H4 (cell line): ENCODE data around the gene KIF1A. TPM values are rescaled to one million over a fixed set of nuclear protein-coding genes. Genes with fewer than 3 reads are reported as not detected.

ENCODE experiments used
- DNase-seq: peaks from one replicate; pipeline ENCODE4 v3.0.0-alpha.2; 2015; ENCODE audit warnings: low spot score
- total RNA-seq: library from RNA; depleted of rRNA; stranded (reverse); fragments of >200 nt; shearing (Covaris generic); gene quantifications from 2 replicates; pipeline ENCODE4 v1.2.3, GENCODE V29; 2014

Gene KIF1A
- total RNA-seq, 1 experiment from 2014 or later = 1.4 TPM

- peak; percentile 1 for DNase-seq
Measured at GRCh38 chr2:240820607-240821428, 799 bp upstream of the KIF1A start.

DNA sequence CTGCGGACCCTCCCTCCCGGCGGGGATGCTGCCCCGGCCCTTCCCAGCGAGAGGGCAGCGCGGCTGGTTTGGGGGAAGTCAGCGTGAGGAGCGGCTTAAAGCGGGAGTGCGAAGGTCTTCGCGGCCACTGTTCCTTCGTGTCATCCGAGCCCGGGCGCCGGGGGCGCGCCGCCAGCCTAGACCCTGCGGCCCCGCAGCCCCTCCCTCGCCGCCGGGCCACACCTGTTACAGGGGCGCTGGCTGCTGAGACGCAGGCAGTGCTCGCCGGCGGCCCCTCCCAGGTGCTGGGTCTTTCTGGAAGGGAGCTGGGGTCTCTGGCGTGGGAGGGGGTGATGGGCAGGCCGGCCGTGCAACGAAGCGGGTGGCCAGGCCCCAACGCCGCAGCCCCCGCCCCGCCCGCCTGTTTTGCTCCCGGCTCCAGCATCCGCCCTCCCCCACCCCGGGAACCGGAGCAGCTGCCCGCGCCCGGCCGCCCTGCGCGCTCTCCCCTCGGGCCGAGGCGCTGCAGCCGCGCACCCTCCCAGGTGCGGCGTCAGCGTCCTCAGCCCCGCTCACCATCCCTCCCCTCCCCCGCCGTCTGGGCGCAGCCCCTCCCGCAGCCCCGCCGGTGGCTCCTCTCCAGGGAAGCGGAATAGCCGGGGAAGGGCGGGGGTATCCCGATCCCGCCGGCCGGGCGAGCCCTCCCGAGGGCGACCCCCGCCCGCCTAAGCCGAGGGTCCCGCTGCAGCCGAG, 727 bp downstream of the KIF1A start:
- no peak for DNase-seq

DNA sequence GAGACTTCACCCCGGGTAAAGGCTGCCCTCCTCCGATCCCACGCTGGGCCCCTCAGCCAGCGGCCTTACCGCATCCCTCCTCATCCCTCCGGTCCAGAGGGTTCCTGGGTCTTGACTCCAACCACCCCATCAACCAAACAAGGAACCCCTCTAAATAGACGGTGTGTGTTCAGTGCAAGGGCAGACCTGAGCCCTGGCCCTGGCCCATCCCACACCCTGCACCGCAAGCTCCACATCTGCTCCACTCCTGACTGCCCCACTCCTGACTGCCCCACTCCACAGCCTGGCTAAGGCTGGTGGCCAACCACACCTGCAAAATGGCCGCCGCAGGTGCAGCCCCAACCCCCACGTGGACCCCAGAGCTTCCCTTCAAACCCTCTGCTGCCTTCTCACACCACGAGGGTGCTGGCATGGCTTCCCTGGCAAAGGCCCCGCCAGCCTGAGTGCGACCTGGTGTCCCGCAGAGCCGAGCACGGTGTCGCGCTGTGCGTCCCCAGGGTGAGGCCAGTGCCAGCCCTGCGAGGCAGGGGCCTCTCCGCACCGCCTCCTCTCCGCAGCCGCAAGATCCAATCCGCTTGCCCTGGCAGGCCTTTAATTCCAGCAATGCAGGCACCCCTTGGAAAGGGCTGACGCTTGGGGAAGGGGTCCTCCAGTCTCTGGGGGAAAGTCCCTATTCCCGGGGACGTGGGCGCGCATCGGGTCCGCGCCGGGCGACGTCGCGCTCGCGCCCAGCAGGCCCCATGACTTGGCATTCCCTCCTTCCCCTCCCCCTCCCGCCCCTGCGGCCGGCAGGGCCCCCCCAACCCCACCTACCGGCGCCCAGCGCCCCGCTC, 1.5 kb downstream of the KIF1A start:
- DNase-seq = peak; percentile 2

DNA sequence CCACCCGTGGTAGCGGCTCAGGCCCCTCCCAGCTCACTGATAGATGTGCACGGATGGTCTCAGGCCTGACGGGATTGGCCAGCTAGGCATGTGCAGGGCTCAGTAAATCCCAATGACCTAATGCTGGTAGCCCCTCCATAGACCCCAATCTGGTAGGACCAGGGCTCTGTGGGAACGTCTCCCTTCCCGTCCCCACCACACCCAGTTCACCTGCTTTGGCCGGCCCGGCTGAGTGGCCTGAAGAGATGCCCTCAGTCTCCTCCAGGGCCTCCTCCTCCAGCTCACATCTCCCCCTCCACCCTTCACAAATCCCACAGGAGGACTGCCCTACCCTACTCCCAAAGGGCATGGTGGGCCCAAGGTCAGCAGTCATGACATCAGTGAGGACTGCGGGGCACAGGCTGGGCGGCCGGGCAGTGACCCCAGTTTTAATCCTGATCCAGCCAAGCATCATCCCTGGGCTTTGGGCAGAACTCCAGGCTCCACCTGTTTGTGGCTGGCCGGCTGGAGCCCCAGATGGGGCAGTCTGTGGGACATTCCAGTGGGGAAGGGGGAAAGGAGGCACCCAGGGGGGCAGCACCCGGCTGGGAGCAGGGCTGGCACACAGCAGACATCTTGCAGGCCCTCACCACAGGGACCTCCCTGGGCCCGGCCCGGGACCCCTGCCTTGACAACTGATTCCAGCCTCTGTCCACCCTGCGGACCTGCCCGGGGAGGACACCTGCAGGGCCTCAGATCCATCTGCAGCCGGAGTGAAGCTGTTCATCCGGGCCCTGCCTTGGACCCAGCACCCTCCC, 2.3 kb downstream of the KIF1A start:
- DNase-seq = peak; percentile 2

- peak; percentile 2 for DNase-seq
Measured at GRCh38 chr2:240816584-240817495, 3.2 kb downstream of the KIF1A start.

DNA sequence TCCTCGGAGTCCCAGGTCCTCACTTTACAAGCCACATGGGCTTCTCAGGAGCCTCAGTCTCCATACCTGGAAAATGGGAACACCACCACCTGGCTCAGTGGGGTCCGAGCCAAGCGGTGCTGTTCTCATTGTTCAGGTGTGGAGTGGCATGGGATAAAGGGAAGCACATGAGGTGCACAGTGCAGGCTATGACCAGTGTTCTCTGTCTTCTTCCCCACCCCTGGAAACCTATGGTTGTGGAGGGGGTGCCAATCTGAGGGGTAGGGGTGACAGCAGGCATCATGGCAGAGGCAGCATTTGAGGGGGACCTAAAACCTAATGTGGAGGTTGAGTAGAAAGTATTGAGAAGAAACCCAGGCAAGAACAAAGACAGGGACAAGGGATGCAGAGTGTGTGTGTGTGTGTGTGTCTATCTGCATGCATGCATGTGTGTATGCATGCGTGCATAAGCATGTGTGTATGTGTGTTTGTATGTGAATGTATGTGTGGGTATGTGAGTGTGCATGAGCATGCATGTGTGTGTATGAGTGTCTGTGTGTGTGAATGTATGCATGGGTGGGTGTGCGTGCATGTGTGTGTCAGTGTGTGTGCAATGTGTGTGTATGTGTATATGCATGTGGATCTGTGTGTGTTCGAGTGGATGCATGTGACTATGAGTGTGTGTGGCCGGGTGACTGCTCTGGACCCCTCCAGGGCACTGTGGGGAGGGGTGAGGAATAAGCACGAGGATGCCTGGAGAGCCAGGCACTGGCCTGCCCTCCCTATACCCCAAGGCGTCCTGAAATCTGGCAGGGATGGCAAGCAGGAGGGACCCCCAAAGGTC, 4.0 kb downstream of the KIF1A start:
- no peak for DNase-seq

GRCh38 chr2:240814946-240815760, 4.9 kb downstream of the KIF1A start:
- DNase-seq = no peak

DNA sequence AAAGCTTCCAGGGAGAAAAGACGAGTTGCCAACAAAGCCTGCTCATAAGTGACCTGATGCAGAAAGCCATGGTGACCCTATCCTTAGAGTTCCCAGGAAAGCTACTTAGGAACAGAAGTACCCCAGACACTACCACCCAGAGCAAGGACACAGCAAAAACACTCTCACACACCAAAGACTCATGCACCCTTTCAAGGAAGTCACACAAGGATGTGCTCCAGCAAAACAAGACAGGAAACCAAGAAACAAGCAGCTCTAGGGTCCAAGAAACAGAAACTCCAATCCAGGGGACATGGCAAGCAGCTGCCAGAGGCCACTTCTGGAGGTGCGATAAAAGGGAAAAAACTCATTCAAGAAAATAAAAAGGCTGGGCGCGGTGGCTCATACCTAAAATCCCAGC, 5.7 kb downstream of the KIF1A start:
- DNase-seq = no peak

GRCh38 chr2:240813231-240813921, 6.6 kb downstream of the KIF1A start:
- DNase-seq = no peak

- no peak for DNase-seq
Measured at GRCh38 chr2:240812721-240813120, 7.3 kb downstream of the KIF1A start.

GRCh38 chr2:240812301-240812680, 7.7 kb downstream of the KIF1A start:
- DNase-seq = no peak

- no peak for DNase-seq
Measured at GRCh38 chr2:240811346-240812300, 8.4 kb downstream of the KIF1A start.

GRCh38 chr2:240810621-240811020, 9.4 kb downstream of the KIF1A start:
- no peak for DNase-seq

- DNase-seq = no peak
Measured at GRCh38 chr2:240810199-240810598, 9.8 kb downstream of the KIF1A start.

DNA sequence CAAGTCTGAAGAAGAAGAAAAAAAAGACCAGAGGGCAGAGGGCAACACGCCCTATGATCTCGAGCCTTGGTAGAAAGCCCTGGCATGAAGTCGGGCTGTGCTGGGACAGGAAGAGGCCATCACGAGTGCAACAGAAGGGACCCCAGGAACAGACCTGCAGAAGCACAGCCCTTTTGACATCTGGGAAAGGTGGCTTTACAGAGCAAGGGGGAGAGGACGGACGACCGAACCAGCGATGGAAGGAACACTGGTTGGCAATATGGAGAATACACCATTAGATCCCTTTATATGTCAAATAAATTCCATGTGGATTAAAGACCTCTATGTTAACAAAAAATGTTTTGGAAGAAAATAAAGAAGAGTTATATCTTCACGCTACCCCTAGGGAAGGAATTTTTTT, 10.7 kb downstream of the KIF1A start:
- DNase-seq = no peak

- no peak for DNase-seq
Measured at GRCh38 chr2:240806459-240806858, 13.6 kb downstream of the KIF1A start.

DNA sequence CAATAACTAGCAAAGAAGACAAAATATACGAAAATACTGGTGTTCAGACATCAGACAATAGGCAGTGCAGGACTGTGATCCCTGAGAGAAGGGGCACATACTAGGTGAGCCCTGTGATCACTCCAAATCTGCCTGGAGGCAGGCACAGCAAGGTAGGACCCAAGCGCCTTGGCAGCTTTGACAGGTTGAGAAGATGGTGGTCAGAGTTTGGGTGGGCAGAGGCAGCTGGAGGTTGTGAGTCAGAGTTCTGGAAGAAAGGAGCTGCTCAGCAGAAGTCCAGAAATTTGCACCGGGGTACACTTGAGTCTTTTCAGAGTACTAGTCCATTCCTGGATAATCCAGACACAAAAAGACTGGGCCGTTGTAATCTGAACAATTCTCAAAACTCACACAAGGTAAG, 14.0 kb downstream of the KIF1A start:
- DNase-seq = no peak
